ENCODE measurements around the gene IRX2.

The IRX2 gene

DNA sequence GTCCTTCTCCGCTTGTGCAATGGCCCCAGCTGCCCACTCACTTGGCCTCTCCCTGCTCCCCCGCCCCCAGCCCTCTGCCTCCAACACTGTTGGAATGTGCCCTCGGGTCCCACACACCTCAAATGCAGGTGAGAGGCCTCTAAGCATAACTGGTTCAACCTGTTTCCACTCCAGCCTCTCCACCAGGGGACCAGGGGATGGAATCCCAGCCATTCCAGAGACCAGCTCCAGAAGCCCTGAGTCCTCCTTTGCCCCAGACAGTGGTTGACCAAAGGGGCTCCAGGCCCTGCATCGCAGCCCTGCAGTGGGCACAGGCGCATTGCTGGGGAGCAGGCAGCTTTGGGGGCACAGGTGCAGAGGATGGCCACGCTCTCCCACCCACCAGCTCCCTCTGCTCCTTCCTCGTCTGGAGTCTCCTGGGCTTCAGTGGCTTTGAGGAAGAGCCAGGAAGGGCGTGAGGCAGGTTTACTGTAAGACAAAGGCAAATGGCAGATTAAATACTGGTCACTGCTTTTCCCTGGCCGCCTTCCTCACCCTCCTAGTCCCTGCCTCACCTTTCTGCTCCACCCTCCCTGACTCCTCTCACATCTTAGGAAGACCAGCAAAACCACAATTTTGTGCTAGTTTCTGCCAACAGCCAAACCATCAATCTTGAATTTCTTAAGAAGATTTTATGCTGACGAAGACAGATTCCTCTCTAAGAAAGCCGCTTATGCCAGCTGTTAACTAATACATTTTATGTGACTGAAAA, 29.1 kb upstream of the IRX2 start:
- no peak for DNase-seq (ENCODE audit: low read depth, low spot score)
- TF ChIP-seq, protein P1, sequence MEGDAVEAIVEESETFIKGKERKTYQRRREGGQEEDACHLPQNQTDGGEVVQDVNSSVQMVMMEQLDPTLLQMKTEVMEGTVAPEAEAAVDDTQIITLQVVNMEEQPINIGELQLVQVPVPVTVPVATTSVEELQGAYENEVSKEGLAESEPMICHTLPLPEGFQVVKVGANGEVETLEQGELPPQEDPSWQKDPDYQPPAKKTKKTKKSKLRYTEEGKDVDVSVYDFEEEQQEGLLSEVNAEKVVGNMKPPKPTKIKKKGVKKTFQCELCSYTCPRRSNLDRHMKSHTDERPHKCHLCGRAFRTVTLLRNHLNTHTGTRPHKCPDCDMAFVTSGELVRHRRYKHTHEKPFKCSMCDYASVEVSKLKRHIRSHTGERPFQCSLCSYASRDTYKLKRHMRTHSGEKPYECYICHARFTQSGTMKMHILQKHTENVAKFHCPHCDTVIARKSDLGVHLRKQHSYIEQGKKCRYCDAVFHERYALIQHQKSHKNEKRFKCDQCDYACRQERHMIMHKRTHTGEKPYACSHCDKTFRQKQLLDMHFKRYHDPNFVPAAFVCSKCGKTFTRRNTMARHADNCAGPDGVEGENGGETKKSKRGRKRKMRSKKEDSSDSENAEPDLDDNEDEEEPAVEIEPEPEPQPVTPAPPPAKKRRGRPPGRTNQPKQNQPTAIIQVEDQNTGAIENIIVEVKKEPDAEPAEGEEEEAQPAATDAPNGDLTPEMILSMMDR (IDR thresholded peaks at IDR 0.05; ENCODE audit: low read depth, low read length) = no peak
- in situ Hi-C loops (cut with HindIII; ENCODE audit: low sequenced_read_pairs) = no loop called here
- H3K4me3 ChIP-seq (ENCODE audit: low read depth, low read length) = no peak overlapping the region

DNA sequence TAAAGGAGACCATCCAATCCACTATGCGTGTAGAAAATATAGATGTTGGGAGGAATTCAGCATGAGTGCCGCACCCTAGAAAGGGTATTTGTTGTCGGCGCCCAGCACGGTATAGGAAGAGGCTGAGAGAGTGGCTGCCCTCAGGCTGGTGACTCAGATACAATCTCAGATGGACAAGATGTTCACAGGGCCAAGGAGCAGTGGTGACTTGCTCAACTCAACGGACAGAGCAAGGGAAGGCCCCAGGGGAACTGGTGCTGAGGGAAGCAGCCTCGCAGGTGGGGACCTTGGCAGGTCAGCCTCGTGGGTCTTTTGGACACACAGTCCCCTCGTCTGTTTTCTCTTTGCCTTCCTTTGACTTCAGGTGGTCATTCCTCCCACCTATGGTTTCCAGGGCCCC, 28.0 kb upstream of the IRX2 start:
- H3K4me3 ChIP-seq (ENCODE audit: low read depth, low read length) = no peak overlapping the region
- TF ChIP-seq, protein P1 (IDR thresholded peaks at IDR 0.05; ENCODE audit: low read depth, low read length) = no peak
- DNase-seq (ENCODE audit: low read depth, low spot score) = no peak
- in situ Hi-C loops (cut with HindIII; ENCODE audit: low sequenced_read_pairs) = no loop called here

DNA sequence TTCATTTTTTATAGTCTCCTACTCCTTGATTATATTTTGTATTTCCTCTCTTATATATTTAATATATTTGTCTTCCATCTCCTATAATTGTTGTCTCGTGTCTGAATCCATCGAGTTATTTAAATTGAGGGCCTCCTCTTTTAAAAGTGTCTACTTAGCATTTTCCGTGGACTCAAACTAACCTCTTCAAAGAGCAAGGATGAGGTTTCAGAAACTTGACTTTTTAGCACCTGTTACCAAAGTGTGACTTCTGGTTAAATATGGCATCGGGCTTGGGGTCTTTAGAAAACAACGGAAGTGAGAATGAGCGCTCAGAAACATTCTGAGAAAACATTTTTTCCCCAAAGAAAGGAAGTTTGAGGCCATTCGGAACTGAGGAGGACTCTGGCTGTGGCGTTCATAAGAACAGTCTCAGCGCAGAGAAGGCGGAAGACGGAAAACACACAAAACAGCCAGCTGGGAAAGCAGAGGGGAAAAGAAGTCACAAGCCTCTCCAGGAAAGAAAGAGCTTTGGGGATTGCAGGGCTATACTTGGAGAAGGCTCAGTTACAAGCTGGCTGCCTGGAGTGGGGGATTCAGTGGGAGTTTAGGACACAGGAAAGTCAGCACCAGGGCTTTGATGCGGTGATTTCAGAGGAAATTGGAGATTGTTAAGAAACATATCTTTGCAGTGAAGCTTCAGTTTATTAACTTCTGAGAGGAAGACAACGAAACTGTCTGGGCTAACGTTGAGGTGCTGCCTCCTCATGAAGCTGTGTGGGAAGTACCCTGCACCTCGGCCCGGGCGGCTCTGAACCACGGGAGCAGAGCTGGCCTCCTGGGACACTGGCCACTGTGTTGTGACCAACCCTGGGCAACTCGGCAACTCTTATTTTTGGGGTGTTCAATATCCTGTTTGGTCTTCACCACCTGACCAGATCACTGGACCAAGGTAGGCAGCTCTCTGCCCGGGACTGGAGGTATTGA, 25.1 kb upstream of the IRX2 start:
- in situ Hi-C loops (cut with HindIII; ENCODE audit: low sequenced_read_pairs) = no loop called here

DNA sequence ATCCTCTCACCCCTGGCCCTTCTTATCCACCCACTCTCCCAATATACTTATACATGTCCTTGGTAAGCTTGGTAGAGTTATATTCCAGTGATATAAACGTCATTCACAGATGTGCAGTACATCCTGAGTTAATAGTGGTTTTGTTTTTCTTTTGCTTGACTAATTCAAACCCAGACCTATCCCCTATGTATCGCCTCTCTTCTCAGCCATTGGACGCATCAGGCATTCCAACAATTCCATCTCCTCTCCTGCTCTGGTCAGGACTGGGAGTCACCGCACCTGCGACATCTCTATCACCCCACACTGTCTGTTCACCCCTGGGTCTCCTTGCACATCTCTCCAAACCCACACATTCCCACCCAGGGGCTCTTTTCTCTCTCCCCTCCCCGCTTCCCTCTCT, 21.9 kb upstream of the IRX2 start:
- in situ Hi-C loops (cut with HindIII; ENCODE audit: low sequenced_read_pairs) = no loop called here
- DNase-seq (ENCODE audit: low read depth, low spot score) = no peak
- TF ChIP-seq, protein P1 (IDR thresholded peaks at IDR 0.05; ENCODE audit: low read depth, low read length) = no peak
- H3K4me3 ChIP-seq (ENCODE audit: low read depth, low read length) = no peak overlapping the region

More for the DNA sequence above, 25.1 kb upstream of the IRX2 start:
- H3K4me3 ChIP-seq (ENCODE audit: low read depth, low read length) = no peak overlapping the region
- DNase-seq (ENCODE audit: low read depth, low spot score) = no peak
- TF ChIP-seq, protein P1 (IDR thresholded peaks at IDR 0.05; ENCODE audit: low read depth, low read length) = no peak

DNA sequence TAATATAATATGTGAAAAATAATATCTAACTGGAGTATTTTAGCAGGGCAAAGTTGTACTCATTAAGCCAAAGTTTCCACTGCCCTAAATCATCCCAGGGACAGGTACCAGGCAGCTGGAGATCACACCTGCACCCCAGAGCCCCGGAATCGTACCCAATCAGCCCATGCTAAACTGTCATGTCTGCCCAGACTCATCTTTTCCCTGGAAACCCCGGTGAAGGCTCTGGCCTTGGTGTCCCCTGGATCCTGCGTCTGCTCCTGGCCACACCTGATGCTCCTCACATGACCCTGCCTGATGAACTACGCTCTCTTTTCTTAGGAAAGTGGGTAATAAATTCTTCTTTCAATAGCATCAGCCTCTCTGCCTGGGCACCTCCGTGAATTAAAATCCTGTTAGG, 15.6 kb upstream of the IRX2 start:
- no peak for DNase-seq (ENCODE audit: low read depth, low spot score)
- in situ Hi-C loops (cut with HindIII; ENCODE audit: low sequenced_read_pairs) = no loop called here
- TF ChIP-seq, protein P1 (IDR thresholded peaks at IDR 0.05; ENCODE audit: low read depth, low read length) = no peak
- H3K4me3 ChIP-seq (ENCODE audit: low read depth, low read length) = no peak overlapping the region

DNA sequence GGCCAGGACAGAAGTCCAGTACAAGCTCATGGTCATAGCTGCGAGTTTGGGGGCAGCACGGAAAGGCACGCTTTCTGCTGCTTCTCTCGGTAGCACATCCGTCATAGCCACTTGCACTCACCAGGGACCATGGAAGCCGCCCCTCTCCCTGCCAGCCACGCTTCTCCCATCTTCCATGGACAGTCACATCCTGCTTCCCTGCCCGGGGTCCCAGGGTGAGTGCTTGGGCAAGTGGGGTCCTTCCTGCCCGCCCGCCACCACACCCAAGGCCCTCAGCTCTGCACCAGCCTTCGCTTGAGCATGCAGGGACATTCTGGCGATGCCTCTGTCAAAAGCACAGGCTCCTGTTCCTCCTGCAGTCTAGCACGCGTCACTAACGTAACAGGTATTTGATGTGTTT, 13.1 kb upstream of the IRX2 start:
- TF ChIP-seq, protein P1 (IDR thresholded peaks at IDR 0.05; ENCODE audit: low read depth, low read length) = no peak
- in situ Hi-C loops (cut with HindIII; ENCODE audit: low sequenced_read_pairs) = no loop called here
- no peak overlapping the region for H3K4me3 ChIP-seq (ENCODE audit: low read depth, low read length)
- no peak for DNase-seq (ENCODE audit: low read depth, low spot score)

Data from astrocyte of the spinal cord (primary cell).